LNCaP clone FGC (cell line): Measurements from ENCODE around the gene COL8A2.

ENCODE experiments used
- DNase-seq: peaks from one replicate; pipeline ENCODE4 v3.0.0-alpha.2; 2011; ENCODE audit warnings: low read depth
- H3K4me3 ChIP-seq: 2 replicates; pipeline ENCODE4 v1.5.1; 2011; ENCODE audit warnings: mild to moderate bottlenecking, low read depth, low read length, control low read depth
- CTCF ChIP-seq: IDR thresholded peaks from 2 replicates; pipeline ENCODE4 v1.5.1; 2012; ENCODE audit warnings: mild to moderate bottlenecking; ENCODE audit not compliant: control insufficient read depth, insufficient read depth; ENCODE audit errors: extremely low read depth

The COL8A2 gene

DNA sequence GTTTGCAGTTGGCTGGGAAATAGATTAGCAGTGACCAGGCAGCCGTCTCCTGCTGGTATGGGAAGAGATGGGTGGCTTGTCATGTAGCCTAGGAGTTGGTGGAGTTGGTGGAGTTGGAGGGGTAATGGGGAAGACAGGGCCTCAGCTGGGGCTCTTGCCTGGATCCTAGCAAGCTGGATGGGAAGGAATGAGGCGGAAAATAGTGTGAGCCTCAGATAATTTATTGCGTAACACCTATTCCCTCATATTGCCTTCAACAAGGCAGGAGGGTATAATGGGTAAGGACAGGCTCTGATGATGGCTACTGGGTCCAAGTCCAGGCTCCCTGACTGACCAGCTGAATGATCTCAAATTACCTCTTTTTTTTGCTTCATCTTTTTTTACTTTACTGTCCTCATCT is 43.5 kb upstream of the COL8A2 start:
- no peak overlapping the region for H3K4me3 ChIP-seq
- no peak for TF ChIP-seq CTCF
- DNase-seq: no peak

- TF ChIP-seq CTCF: no peak
- no peak overlapping the region for H3K4me3 ChIP-seq
- DNase-seq: no peak
Observed at GRCh38 chr1:36166938-36167905, 42.2 kb upstream of the COL8A2 start.

GRCh38 chr1:36166136-36166535 is 41.1 kb upstream of the COL8A2 start:
- no peak overlapping the region for H3K4me3 ChIP-seq
- DNase-seq: no peak
- no peak for TF ChIP-seq CTCF

DNA sequence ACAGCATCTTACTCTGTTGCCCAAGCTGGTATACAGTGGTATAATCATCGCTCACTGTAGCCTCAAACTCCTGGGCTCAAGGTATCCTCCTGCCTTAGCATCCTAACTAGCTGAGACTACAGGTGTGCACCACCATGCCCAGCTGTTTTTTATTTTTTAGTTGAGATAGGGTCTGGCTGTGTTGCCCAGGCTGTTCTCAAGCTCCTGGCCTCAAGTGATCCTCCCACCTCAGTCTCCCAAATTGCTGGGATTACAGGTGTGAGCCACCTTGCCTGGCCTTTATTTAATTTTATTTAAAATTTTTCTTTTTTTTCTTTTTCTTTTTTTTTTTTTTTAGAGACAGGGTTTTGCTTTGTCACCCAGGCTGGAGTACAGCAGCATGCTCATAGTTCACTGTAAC is 40.1 kb upstream of the COL8A2 start:
- DNase-seq: no peak
- no peak overlapping the region for H3K4me3 ChIP-seq
- TF ChIP-seq CTCF: no peak

DNA sequence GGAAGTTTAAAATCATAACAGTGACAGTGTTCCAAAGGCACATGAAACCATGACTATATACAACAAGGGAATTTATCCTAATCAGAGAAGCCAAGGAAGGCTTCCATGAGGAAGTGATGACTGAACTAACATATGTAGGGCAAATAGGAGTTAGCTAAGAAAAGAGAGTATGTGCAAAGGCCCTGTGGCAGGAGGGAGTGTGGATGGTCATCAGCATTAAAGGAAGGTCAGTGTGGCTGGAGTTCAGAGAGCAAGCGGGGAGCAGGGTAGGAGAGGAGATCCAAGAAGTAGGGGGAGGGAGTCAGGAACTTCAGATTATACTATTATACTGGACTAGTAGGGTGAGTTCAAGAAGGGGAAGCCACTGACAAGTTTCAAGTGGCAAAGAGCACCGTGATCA is 39.3 kb upstream of the COL8A2 start:
- peak overlapping the region; percentile 25 for H3K4me3 ChIP-seq
- no peak for TF ChIP-seq CTCF

DNA sequence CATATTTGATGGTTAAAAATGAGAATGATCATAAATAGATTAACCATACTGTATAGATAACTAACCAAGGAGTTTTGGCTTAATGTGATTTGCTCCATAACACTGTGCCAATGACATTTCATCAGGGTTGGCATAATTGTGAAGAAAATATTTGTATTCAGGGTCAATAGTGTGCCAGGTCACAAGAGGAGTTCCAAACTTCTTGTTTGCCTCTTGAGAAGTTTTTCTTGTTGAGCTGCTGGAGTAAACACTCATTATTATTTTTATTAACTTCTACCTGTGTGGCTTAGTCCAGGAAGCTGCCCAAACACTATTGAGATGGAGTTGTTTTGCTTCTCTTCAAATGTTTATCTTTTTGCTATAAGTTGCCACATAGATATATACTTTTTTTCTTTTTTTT is 38.4 kb upstream of the COL8A2 start:
- TF ChIP-seq CTCF: no peak
- peak overlapping the region; percentile 25 for H3K4me3 ChIP-seq
- DNase-seq: peak; percentile 99

More for the DNA sequence above, 39.3 kb upstream of the COL8A2 start:
- no peak for DNase-seq

DNA sequence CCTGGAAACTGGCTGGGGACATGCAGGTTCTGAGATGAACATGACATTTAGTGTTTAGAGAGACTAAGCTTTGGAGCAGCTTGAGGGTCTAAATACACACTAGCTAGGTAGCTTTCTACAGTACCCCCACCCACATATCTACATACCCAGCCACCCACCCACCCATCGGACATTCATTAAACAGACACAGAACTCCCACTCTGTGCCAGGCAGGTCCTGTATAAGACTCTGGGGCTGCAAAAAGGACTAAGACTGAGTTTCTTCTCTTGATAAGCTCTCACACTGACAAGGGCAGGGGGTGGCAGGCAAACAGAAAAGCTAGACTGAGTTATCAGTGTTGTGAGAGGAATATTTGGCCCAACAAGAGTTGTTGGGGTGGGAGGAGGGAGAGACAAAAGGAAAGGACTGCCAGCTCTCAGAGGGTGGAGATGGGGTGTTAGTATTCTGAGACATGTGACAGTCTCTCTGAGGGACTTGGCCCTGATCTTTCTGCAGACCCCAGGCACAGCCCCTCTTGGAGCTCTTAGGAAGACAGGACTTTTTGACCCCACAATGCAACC is 37.7 kb upstream of the COL8A2 start:
- no peak for TF ChIP-seq CTCF
- peak overlapping the region; percentile 6; the same call in 1 of the 2 replicates for H3K4me3 ChIP-seq
- DNase-seq: no peak
